ENCODE results near the gene ETNK2. TPM values are rescaled to one million over a fixed set of nuclear protein-coding genes. Genes with fewer than 3 reads are reported as not detected.

Gene ETNK2
- total and polyA plus RNA-seq, 2 of the 8 experiments (the other 6 are each of a cell fraction or from before 2014, with no cell fraction given): 20.1 to 26.7 TPM

DNA sequence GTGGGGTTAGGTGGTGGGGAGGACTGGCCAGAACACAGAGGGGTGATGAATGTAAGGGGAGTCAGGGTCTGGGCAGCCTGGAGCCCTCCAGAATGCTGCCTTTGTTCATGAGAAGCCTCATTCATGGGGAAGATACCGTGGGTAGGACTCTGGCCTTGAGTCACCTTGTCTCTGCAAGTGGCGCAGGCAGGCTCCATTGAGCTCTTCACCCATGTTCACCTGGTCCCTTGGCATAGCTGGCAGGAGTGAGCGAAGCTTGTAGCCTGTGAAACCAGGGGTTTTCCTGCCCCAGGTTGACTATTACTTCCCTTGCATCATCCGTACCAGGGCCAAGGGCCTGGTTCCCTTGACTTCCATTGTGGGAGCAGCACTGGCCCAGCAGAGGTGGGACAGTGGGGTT, 53.2 kb downstream of the ETNK2 start:
- peak overlapping the region; percentile 92; the same call in 1 of the 2 replicates for H3K18ac ChIP-seq (ENCODE audit: extremely low read depth, low read length)
- ChIA-PET CTCF (ENCODE audit: partially characterized antibody) (interaction anchor here (0.6 to 1.7 kb wide), 11 partner anchors 10 to 1909 kb away, joined by 3 to 8 read pairs (median 5); partner anchors contain the start of gene SOX13), POLR2A (ENCODE audit: partially characterized antibody) (interaction anchor here (1.0 to 1.4 kb wide), 3 partner anchors 9 to 13 kb away, joined by 3 to 5 read pairs (median 5); no protein-coding TSS in a partner anchor)
- no peak overlapping the region for H4K8ac ChIP-seq (ENCODE audit: extremely low read depth, insufficient read depth, low read length)
- H3K79me1 ChIP-seq (ENCODE audit: low read depth, low read length): peaks cover 46% of the 10 kb centered on the region
- H4K5ac ChIP-seq (ENCODE audit: insufficient read length, low read depth, low read length): no peak overlapping the region
- H2BK5ac ChIP-seq (ENCODE audit: low read depth, low read length): no peak overlapping the region
- no peak overlapping the region for H3K14ac ChIP-seq (ENCODE audit: insufficient read length)
- no peak overlapping the region for H3K4me2 ChIP-seq (ENCODE audit: insufficient read depth in 1 of 2, low read depth in 2 of 2, low read length in 2 of 2)
- no peak overlapping the region for H2AFZ ChIP-seq (ENCODE audit: low read length)
- H2BK20ac ChIP-seq (ENCODE audit: low read length): no peak overlapping the region; the same call in 1 of the 2 replicates
- H4K20me1 ChIP-seq (replicated peaks in 1 of 2; ENCODE audit: control insufficient read depth in 1 of 2, insufficient read depth in 2 of 2, low read length in 2 of 2): peaks cover 33 to 41% of the 10 kb centered on the region in 2 experiments
- H2BK15ac ChIP-seq (ENCODE audit: low read length): 0 out of 2 replicates have a peak overlapping the region, but pooled peaks have one; percentile 3
- WGBS, 2 experiments (ENCODE audit: extremely low coverage in 1 of 2, insufficient coverage in 1 of 2, insufficient read length in 1 of 2, insufficient replicate concordance in 2 of 2, low coverage in 1 of 2, low lambda C conversion rate in 2 of 2, missing lambda C conversion rate in 1 of 2): 85% methylated on average over 4 of the region's 4 CpGs; no CpG with 5 or more reads in 1 of the 2 experiments
- H3K79me2 ChIP-seq (ENCODE audit: control insufficient read depth in 1 of 2, insufficient read depth in 2 of 2, low read length in 2 of 2): peaks cover 49 to 100% of the 10 kb centered on the region in 2 experiments
- no peaks in the 10 kb centered on the region for H3K27me3 ChIP-seq (replicated peaks in 1 of 4; ENCODE audit: control insufficient read depth in 3 of 4, extremely low read depth in 1 of 4, insufficient read depth in 3 of 4, low read length in 3 of 4)
- H3K9me3 ChIP-seq (ENCODE audit: insufficient read depth in 2 of 2, low read depth in 1 of 2, low read length in 1 of 2): no peaks in the 10 kb centered on the region
- DNase-seq (ENCODE audit: low read depth in 1 of 2, low spot score in 2 of 2) (peak in 1 of 2 experiments; percentile 52), FAIRE-seq (no peak)
- H3K23me2 ChIP-seq (ENCODE audit: low read depth, low read length): no peaks in the 10 kb centered on the region
- H4K91ac ChIP-seq (replicated peaks; ENCODE audit: insufficient read length, low read length): no peak overlapping the region
- no peak for TF ChIP-seq RNF2 (IDR thresholded peaks at IDR 0.05; ENCODE audit: borderline replicate concordance, low read depth, low read length, missing control alignments, poor library complexity, severe bottlenecking)
- TF ChIP-seq RBBP5 (IDR thresholded peaks at IDR 0.05; ENCODE audit: borderline replicate concordance, low read depth, low read length): no peak
- no peak for TF ChIP-seq BRCA1 (IDR thresholded peaks at IDR 0.05; ENCODE audit: low read depth, low read length)
- no peak for TF ChIP-seq SIRT6 (IDR thresholded peaks at IDR 0.05; ENCODE audit: low read length)
- TF ChIP-seq, protein P1, sequence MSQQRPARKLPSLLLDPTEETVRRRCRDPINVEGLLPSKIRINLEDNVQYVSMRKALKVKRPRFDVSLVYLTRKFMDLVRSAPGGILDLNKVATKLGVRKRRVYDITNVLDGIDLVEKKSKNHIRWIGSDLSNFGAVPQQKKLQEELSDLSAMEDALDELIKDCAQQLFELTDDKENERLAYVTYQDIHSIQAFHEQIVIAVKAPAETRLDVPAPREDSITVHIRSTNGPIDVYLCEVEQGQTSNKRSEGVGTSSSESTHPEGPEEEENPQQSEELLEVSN (IDR thresholded peaks at IDR 0.05): no peak
- TF ChIP-seq ASH2L (IDR thresholded peaks at IDR 0.05; ENCODE audit: low read length): no peak
- no peak for TF ChIP-seq POU5F1 (IDR thresholded peaks at IDR 0.05; ENCODE audit: low read depth, low read length)
- no peak for TF ChIP-seq GTF2F1 (IDR thresholded peaks at IDR 0.05; ENCODE audit: borderline replicate concordance, low read depth, low read length)
- TF ChIP-seq KDM5A (IDR thresholded peaks at IDR 0.05; ENCODE audit: low read length): no peak
- H3K4me3 ChIP-seq (ENCODE audit: extremely low read depth in 1 of 4, insufficient read depth in 2 of 4, low read depth in 3 of 4, low read length in 4 of 4): no peak overlapping the region
- H2AK5ac ChIP-seq (ENCODE audit: low read depth, low read length): 0 out of 2 replicates have a peak overlapping the region, but pooled peaks have one; percentile 5
- no peak overlapping the region for H3K27ac ChIP-seq (ENCODE audit: low read depth, low read length)
- H3K56ac ChIP-seq (replicated peaks; ENCODE audit: insufficient read length, low read depth, low read length): no peak overlapping the region
- no peak overlapping the region for H3K4ac ChIP-seq (replicated peaks; ENCODE audit: insufficient read length, low read depth, low read length)
- H3K36me3 ChIP-seq (ENCODE audit: control insufficient read depth in 2 of 4, insufficient read depth in 4 of 4, low read length in 3 of 4): no peaks in the 10 kb centered on the region
- H2BK12ac ChIP-seq (ENCODE audit: low read depth, low read length): no peak overlapping the region
- H3K9ac ChIP-seq (replicated peaks in 1 of 4; ENCODE audit: extremely low read depth in 1 of 4, low read depth in 3 of 4, low read length in 3 of 4): no peak overlapping the region
- no peak overlapping the region for H2BK120ac ChIP-seq (replicated peaks; ENCODE audit: low read depth, low read length)
- no peak overlapping the region for H3K23ac ChIP-seq (ENCODE audit: insufficient read length)
- peaks cover 23 to 56% (median 28%) of the 10 kb centered on the region in 4 experiments for H3K4me1 ChIP-seq (replicated peaks in 1 of 4; ENCODE audit: control insufficient read depth in 3 of 4, insufficient read depth in 4 of 4, low read length in 3 of 4)
